Measurements from ENCODE around the gene FLACC1. TPM values are rescaled to one million over a fixed set of nuclear protein-coding genes. Genes with fewer than 3 reads are reported as not detected.

The FLACC1 gene
- total RNA-seq (2014; rRNA removed): 0.26 and 5.9 TPM in 2 replicates
- Bru-seq, nascent RNA: percentile 39 among the genes with signal in this experiment
- BruChase-seq, experiment 1, labeled RNA remaining after a 6-hour chase: percentile 43 among the genes with signal in this experiment
- BruChase-seq, experiment 2, labeled RNA remaining after a 2-hour chase: percentile 35 among the genes with signal in this experiment
- long read RNA-seq: 0 reads

- H2AFZ ChIP-seq (ENCODE audit: low read length): no peak within 1 kb of the TSS
- no peak within 1 kb of the TSS for H3K4me3 ChIP-seq (ENCODE audit: low read length)
- ATAC-seq (no peak), DNase-seq (peak; percentile 45)
- no TSS peak for BruUV-seq (replicated peaks)
- H3K9me3 ChIP-seq (ENCODE audit: low read length): no peaks in the 10 kb centered on the region
- CTCF ChIA-PET: no interaction called here
- H3K9me2 ChIP-seq (replicated peaks; ENCODE audit: low read length): no peaks in the 10 kb centered on the region
- intact Hi-C loops (cut with micrococcal nuclease): loop anchor here (5.0 kb wide), 1 partner anchor 60 kb away; no protein-coding TSS in a partner anchor
- POLR2A ChIA-PET (ENCODE audit: unreplicated experiment): no interaction called here
- H4K20me1 ChIP-seq (ENCODE audit: low read length): no peaks in the 10 kb centered on the region
- peaks cover 7% of the 10 kb centered on the region for H3F3A ChIP-seq (ENCODE audit: low read length, unreplicated experiment)
- H3K9ac ChIP-seq (ENCODE audit: low read length): no peak within 1 kb of the TSS
- TF ChIP-seq CTCF (conservative IDR thresholded peaks at IDR 0.05; ENCODE audit: low read depth, low read length) (no peak), EZH2phosphoT487 (IDR thresholded peaks at IDR 0.05; ENCODE audit: borderline replicate concordance, low read length) (no peak), EZH2 (IDR thresholded peaks at IDR 0.05; ENCODE audit: low read length, unreplicated experiment) (no peak)
- H3K4me2 ChIP-seq (ENCODE audit: low read length): no peak within 1 kb of the TSS
- no peak within 1 kb of the TSS for H3K27ac ChIP-seq (ENCODE audit: low read length)
- H3K36me3 ChIP-seq (ENCODE audit: low read depth, low read length): no peaks in the 10 kb centered on the region
- peaks cover 13% of the 10 kb centered on the region for H3K4me1 ChIP-seq (ENCODE audit: insufficient read depth, low read length)
- no peaks in the 10 kb centered on the region for H3K27me3 ChIP-seq (ENCODE audit: low read length)
- H3K79me2 ChIP-seq (ENCODE audit: low read length): no peaks in the 10 kb centered on the region
Observed at GRCh38 chr2:201357221-201357620, at the start of gene FLACC1. FLACC1 (minus strand) TSS chr2:201357345; CDS start chr2:201351404, 5,941 bp downstream.

GRCh38 chr2:201406077-201406662, 49.0 kb upstream of the FLACC1 start:
- ChIA-PET CTCF (no interaction called here), POLR2A (ENCODE audit: unreplicated experiment) (interaction anchor here (0.6 kb wide), 1 partner anchor 9 kb away, joined by 4 read pairs; no protein-coding TSS in a partner anchor)
- Histone ChIP-seq H2AFZ (ENCODE audit: low read length) (no peak overlapping the region), H3K4me2 (ENCODE audit: low read length) (0 out of 2 replicates have a peak overlapping the region, but pooled peaks have one; percentile 11), H3K4me1 (ENCODE audit: insufficient read depth, low read length) (peaks cover 8% of the 10 kb centered on the region), H3K27me3 (ENCODE audit: low read length) (no peaks in the 10 kb centered on the region), H3F3A (ENCODE audit: low read length, unreplicated experiment) (no peaks in the 10 kb centered on the region), H3K4me3 (ENCODE audit: low read length) (no peak overlapping the region), H3K36me3 (ENCODE audit: low read depth, low read length) (no peaks in the 10 kb centered on the region), H3K79me2 (ENCODE audit: low read length) (no peaks in the 10 kb centered on the region), H3K9me3 (ENCODE audit: low read length) (no peaks in the 10 kb centered on the region), H3K9me2 (replicated peaks; ENCODE audit: low read length) (no peaks in the 10 kb centered on the region), H3K9ac (ENCODE audit: low read length) (no peak overlapping the region), H3K27ac (ENCODE audit: low read length) (no peak overlapping the region), H4K20me1 (ENCODE audit: low read length) (no peaks in the 10 kb centered on the region)
- intact Hi-C loops (cut with micrococcal nuclease): no loop called here
- BruUV-seq (replicated peaks): no TSS peak
- no peak for TF ChIP-seq EZH2 (IDR thresholded peaks at IDR 0.05; ENCODE audit: low read length, unreplicated experiment)
- no peak for TF ChIP-seq CTCF (conservative IDR thresholded peaks at IDR 0.05; ENCODE audit: low read depth, low read length)
- no peak for TF ChIP-seq EZH2phosphoT487 (IDR thresholded peaks at IDR 0.05; ENCODE audit: borderline replicate concordance, low read length)
- ATAC-seq (no peak), DNase-seq (peak; percentile 44)
